ENCODE data around the gene RGS7.

Gene RGS7

DNA sequence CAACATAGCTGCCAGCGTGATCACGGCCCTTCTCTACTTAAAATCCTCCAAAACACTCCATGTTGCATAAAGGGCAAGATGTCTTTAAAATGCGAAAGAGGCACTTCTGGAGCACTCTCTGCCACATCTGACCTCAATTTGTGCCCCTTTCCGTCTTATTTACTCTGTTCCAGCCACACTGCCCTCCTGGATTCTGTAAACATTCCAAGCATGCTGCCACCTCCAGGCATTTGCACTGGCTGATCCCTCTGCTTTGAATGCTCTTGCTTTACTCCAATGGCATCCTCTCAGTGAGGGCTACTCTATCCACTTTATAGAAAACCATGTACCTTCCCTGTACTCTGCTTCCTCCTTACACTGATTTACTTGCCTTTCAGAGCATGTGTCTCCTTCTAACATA, 5.3 kb upstream of the RGS7 start:
- no peak overlapping the region for H3K4me3 ChIP-seq (ENCODE audit: low read depth, low read length)
- TF ChIP-seq MYC (IDR thresholded peaks at IDR 0.05; ENCODE audit: low read depth, low read length) (no peak), POLR2A (IDR thresholded peaks at IDR 0.05; ENCODE audit: extremely low read depth, insufficient read length) (no peak)
- TF ChIP-seq, protein P1, sequence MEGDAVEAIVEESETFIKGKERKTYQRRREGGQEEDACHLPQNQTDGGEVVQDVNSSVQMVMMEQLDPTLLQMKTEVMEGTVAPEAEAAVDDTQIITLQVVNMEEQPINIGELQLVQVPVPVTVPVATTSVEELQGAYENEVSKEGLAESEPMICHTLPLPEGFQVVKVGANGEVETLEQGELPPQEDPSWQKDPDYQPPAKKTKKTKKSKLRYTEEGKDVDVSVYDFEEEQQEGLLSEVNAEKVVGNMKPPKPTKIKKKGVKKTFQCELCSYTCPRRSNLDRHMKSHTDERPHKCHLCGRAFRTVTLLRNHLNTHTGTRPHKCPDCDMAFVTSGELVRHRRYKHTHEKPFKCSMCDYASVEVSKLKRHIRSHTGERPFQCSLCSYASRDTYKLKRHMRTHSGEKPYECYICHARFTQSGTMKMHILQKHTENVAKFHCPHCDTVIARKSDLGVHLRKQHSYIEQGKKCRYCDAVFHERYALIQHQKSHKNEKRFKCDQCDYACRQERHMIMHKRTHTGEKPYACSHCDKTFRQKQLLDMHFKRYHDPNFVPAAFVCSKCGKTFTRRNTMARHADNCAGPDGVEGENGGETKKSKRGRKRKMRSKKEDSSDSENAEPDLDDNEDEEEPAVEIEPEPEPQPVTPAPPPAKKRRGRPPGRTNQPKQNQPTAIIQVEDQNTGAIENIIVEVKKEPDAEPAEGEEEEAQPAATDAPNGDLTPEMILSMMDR (IDR thresholded peaks at IDR 0.05; ENCODE audit: low read depth, low read length) = no peak
- TF ChIP-seq, protein P2, sequence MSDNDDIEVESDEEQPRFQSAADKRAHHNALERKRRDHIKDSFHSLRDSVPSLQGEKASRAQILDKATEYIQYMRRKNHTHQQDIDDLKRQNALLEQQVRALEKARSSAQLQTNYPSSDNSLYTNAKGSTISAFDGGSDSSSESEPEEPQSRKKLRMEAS (IDR thresholded peaks at IDR 0.05; ENCODE audit: low read depth, low read length) = no peak
- DNase-seq (ENCODE audit: low read depth) = no peak

DNA sequence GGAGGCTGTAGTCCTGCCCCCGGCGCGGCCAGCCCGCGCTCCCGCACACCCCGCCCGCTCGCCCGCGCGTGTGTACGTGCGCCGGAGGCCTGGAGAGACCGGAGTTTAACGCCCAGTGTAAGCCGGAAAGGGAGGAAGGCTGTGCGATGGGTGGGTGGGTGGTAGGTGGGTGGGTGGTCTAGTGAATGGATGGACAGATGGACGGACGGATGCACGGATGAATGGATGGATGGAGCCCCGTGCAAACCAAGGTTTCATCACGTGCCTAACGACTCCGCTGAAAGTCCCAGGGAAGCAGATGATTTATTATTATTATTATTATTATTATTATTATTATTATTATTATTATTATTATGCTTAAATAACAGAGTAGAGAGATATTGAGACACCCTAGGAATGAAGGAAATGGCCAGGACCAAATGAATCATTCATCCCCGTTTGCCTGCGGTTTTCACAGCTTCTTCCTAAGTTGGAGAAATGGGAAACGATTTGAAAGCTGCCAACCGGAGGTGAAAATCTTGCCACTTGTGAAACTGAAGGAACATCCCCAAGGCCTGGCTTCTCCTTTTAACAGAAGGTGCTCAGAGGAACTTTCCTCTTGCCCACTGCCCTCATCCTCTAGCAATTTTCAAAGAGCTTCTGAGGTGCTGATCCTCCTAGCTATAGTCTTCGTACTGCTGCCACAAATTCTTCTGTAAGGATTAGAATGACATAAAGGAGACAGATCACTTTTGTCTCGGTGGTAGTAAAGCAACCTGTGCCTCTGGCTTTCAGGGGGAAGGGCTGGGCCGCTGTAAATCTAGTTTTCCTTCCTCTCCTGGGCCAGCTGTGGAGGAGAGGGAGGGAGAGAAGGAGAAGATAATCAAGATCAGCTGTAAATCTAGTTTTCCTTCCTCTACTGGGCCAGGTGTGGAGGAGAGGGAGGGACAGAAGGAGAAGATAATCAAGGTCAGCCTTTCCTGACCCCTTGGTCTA, 648 bp upstream of the RGS7 start:
- H3K4me3 ChIP-seq (ENCODE audit: low read depth, low read length) = no peak overlapping the region
- TF ChIP-seq, protein P2 (IDR thresholded peaks at IDR 0.05; ENCODE audit: low read depth, low read length) = no peak
- TF ChIP-seq MYC (IDR thresholded peaks at IDR 0.05; ENCODE audit: low read depth, low read length) (no peak), POLR2A (IDR thresholded peaks at IDR 0.05; ENCODE audit: extremely low read depth, insufficient read length) (no peak)
- TF ChIP-seq, protein P1 (IDR thresholded peaks at IDR 0.05; ENCODE audit: low read depth, low read length) = no peak
- DNase-seq (ENCODE audit: low read depth) = no peak

DNA sequence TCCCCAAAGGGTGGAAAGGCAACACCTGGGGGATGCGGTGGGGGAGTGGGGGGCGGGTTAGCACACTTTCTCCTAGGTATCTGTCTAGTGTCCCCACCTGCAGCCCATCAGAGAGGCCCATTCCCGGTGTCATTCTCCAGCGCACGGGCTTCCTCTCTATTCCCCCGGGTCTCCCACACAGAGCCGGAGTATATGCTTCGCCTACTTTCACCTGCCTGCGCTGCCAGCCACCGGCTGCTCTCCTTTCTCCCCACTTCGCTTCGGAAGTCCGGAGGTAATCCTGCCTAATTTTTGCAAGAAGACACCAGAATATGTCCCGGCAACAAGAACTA, 852 bp downstream of the RGS7 start:
- TF ChIP-seq, protein P1 (IDR thresholded peaks at IDR 0.05; ENCODE audit: low read depth, low read length) = no peak
- TF ChIP-seq MYC (IDR thresholded peaks at IDR 0.05; ENCODE audit: low read depth, low read length) (no peak), POLR2A (IDR thresholded peaks at IDR 0.05; ENCODE audit: extremely low read depth, insufficient read length) (no peak)
- TF ChIP-seq, protein P2 (IDR thresholded peaks at IDR 0.05; ENCODE audit: low read depth, low read length) = no peak
- no peak overlapping the region for H3K4me3 ChIP-seq (ENCODE audit: low read depth, low read length)
- no peak for DNase-seq (ENCODE audit: low read depth)

DNA sequence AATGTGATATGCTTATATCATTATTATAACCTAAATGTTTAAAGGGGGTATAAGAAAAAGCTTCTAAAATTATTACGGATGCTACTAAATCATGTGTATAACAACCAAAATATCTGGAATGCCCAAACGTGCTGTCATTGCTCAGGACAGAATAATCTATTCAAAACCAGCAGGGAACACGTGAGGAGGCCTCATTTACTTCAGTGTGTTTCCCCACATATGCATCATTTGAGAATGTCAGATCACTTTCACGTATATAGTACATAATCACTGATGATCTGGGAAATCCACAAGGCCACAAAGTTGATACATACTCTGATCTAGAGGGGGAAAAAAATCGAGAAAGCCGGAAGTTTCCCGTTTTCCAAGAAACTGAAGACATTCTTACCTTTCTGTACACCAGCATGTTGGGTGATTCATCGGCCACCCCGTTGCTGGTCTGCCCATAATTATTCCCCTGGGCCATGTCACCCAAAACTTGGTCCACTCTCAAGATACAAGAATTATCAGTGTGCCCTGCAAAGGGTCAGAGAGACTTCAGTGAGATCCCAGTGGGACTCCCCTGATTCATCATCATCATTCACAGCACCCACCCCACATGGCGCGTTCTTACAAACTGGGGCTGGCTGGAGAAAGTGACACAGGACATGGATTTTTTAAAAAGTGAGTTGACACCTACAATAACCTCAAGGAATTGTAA, 1.5 kb downstream of the RGS7 start:
- H3K4me3 ChIP-seq (ENCODE audit: low read depth, low read length) = no peak overlapping the region
- TF ChIP-seq, protein P2 (IDR thresholded peaks at IDR 0.05; ENCODE audit: low read depth, low read length) = no peak
- TF ChIP-seq POLR2A (IDR thresholded peaks at IDR 0.05; ENCODE audit: extremely low read depth, insufficient read length) = no peak
- no peak for DNase-seq (ENCODE audit: low read depth)

DNA sequence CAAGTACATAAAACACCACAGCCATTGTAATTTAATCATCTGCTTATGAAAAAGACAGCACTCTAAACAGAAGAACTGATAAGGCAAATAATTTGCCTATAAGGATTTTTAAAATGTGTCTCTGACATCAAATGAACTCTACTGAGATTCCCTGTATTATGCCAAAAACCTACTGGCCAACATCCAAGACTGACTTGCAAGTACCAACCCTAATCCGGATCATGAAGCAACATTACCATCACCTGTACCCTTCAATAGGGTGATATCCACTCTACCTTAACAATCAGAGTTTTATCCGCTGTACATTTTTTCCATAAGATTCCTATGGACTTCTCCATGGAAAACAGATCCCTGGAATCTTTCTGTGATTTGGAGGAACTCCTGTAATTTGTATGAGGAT, 4.6 kb downstream of the RGS7 start:
- TF ChIP-seq POLR2A (IDR thresholded peaks at IDR 0.05; ENCODE audit: extremely low read depth, insufficient read length) (no peak), MYC (IDR thresholded peaks at IDR 0.05; ENCODE audit: low read depth, low read length) (no peak)
- TF ChIP-seq, protein P1 (IDR thresholded peaks at IDR 0.05; ENCODE audit: low read depth, low read length) = no peak
- TF ChIP-seq, protein P2 (IDR thresholded peaks at IDR 0.05; ENCODE audit: low read depth, low read length) = no peak
- no peak for DNase-seq (ENCODE audit: low read depth)
- H3K4me3 ChIP-seq (ENCODE audit: low read depth, low read length) = no peak overlapping the region

DNA sequence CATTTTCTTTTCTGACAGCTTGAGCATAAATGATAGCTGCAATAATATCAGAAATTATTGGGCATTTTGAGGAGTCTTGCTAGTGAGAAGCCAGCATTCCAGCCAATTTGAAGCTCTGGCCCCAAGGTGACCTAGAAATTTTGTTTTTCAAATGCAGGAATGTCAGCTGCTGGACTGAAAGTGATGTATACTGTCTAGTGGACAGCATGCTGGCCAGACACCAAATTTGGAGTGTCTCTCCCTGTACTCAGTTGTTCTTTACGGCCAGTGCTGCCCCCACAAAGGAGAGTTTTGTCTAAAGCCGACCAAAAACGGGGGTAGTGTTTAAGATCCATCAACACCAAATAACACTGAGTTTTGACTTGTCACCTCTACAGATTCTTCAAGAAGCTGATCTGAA, 5.2 kb downstream of the RGS7 start:
- DNase-seq (ENCODE audit: low read depth) = no peak
- no peak overlapping the region for H3K4me3 ChIP-seq (ENCODE audit: low read depth, low read length)
- TF ChIP-seq POLR2A (IDR thresholded peaks at IDR 0.05; ENCODE audit: extremely low read depth, insufficient read length) (no peak), MYC (IDR thresholded peaks at IDR 0.05; ENCODE audit: low read depth, low read length) (no peak)
- TF ChIP-seq, protein P1 (IDR thresholded peaks at IDR 0.05; ENCODE audit: low read depth, low read length) = no peak
- TF ChIP-seq, protein P2 (IDR thresholded peaks at IDR 0.05; ENCODE audit: low read depth, low read length) = no peak
